Psoas muscle (tissue), 8 donors: ENCODE measurements around the gene FMNL2. TPM values are rescaled to one million over a fixed set of nuclear protein-coding genes. Genes with fewer than 3 reads are reported as not detected.

Experiments
- ATAC-seq, 4 donors: fragments of 200-7000 bp; cut with Tn5 transposase; one replicate each; pipeline ENCODE4 v1.9.1; 2020; ENCODE audit warnings: moderate library complexity in 3 of 4, mild to moderate bottlenecking in 2 of 4
- DNase-seq, 2 donors: peaks; one replicate each; pipeline ENCODE4 v3.0.0-alpha.2; 2020
- H3K27ac ChIP-seq: fragments of 200-600 bp; one replicate; pipeline ENCODE4 v1.8.0; 2022
- H3K27me3 ChIP-seq, 3 donors: fragments of 200-600 bp in 1 of 3; one replicate each; pipeline versions ENCODE4 v1.6.1 to v1.8.0; 2013 to 2022; ENCODE audit warnings: low read length in 2 of 3, mild to moderate bottlenecking in 2 of 3, moderate library complexity in 1 of 3; ENCODE audit not compliant: insufficient read depth in 3 of 3
- H3K36me3 ChIP-seq, 2 donors: fragments of 200-600 bp in 1 of 2; one replicate each; pipeline versions ENCODE4 v1.6.1 to v1.8.0; 2013 to 2022; ENCODE audit warnings: low read depth in 1 of 2, mild to moderate bottlenecking in 1 of 2, moderate library complexity in 1 of 2; ENCODE audit not compliant: insufficient read depth in 1 of 2
- H3K4me1 ChIP-seq: fragments of 200-600 bp; one replicate; pipeline ENCODE4 v1.8.0; 2022
- H3K4me3 ChIP-seq: fragments of 200-600 bp; one replicate; pipeline ENCODE4 v1.8.0; 2022; ENCODE audit warnings: mild to moderate bottlenecking
- H3K9me3 ChIP-seq: fragments of 200-600 bp; one replicate; pipeline ENCODE4 v1.8.0; 2022
- CTCF ChIP-seq: fragments of 200-600 bp; IDR thresholded peaks from one replicate; pipeline ENCODE4 v1.8.0; 2022; ENCODE audit warnings: antibody characterized with exemption
- WGBS, 3 donors: extraction: QIAGEN DNeasy Blood & Tissue Kit; methylation state at CpG; one replicate each; pipeline versions ENCODE4 v1.1.6 to v1.1.7; 2013; 5-methylcytosine and 5-hydroxymethylcytosine counted together
- intact Hi-C, 2 donors: fragments of 100-400 bp; cut with DNase I; formaldehyde crosslinking; loops; one replicate each; pipeline versions ENCODE4 v1.11.0 to v1.14.2; 2022
- polyA plus RNA-seq, 3 donors: library from polyadenylated mRNA; stranded (reverse); fragments of 200-250 nt; gene quantifications; one replicate each; pipeline ENCODE4 v1.2.3, GENCODE V29; 2013
- total RNA-seq, 4 donors: library from RNA; stranded (reverse); fragmentation: NEBNext Ultra II Directional in 2 of 4; extraction: Animal tissue kit (Norgen Biotek cat#: 25700) in 2 of 4; gene quantifications; one replicate each; pipeline versions ENCODE4 v1.2.1 to v1.2.4, GENCODE V29; 2021 to 2023
- donor health status: healthy with polysubstance abuse.
- donor health status: DM: no; HTN: no; CAD: no; lungs with moderate emphysema.
- donor health status: Bipolar disorder and iron deficiency.
- donor health status: healthy.
- donor health status: DM: yes; HTN: yes; CAD: no.
- donor health status: DM: no; HTN: no; CAD: no.
- donor health status: DM: no; HTN: no; CAD: no.
- donor health status: DM: yes; HTN: yes; CAD: no.

Gene FMNL2
- total and polyA plus RNA-seq, 7 donors, result 6.6 to 18.2 (median 11.0) TPM

GRCh38 chr2:152459091-152459490 is 124.1 kb downstream of the FMNL2 start:
- H3K4me3 ChIP-seq, result no peak overlapping the region
- H3K4me1 ChIP-seq, result peaks cover 22% of the 10 kb centered on the region
- no peak overlapping the region for H3K27ac ChIP-seq
- 88 to 97% (median 95%) methylated on average over 2 of the region's 2 CpGs for WGBS, 3 donors
- intact Hi-C loops, result no loop called here
- no peaks in the 10 kb centered on the region for H3K9me3 ChIP-seq
- TF ChIP-seq CTCF, result no peak
- no peaks in the 10 kb centered on the region for H3K27me3 ChIP-seq
- no peaks in the 10 kb centered on the region for H3K36me3 ChIP-seq
- ATAC-seq (no peak), DNase-seq (no peak)

GRCh38 chr2:152460567-152460966 is 125.6 kb downstream of the FMNL2 start:
- 92 to 98% (median 95%) methylated on average over 6 of the region's 6 CpGs for WGBS, 3 donors
- Histone ChIP-seq H3K4me3 (no peak overlapping the region), H3K4me1 (peaks cover 37% of the 10 kb centered on the region), H3K9me3 (no peaks in the 10 kb centered on the region), H3K27ac (no peak overlapping the region), H3K36me3 (no peaks in the 10 kb centered on the region), H3K27me3 (no peaks in the 10 kb centered on the region)
- no peak for TF ChIP-seq CTCF
- DNase-seq (no peak), ATAC-seq (no peak)
- intact Hi-C loops, result no loop called here

- no peak for TF ChIP-seq CTCF
- Histone ChIP-seq H3K27ac (no peak overlapping the region), H3K27me3 (no peaks in the 10 kb centered on the region), H3K4me1 (peaks cover 52% of the 10 kb centered on the region), H3K36me3 (no peaks in the 10 kb centered on the region), H3K4me3 (no peak overlapping the region), H3K9me3 (no peaks in the 10 kb centered on the region)
- no peak for DNase-seq
- 92 to 94% (median 92%) methylated on average over 3 of the region's 3 CpGs for WGBS, 3 donors
- no peak for ATAC-seq
- intact Hi-C loops, result no loop called here
Observed at GRCh38 chr2:152462120-152462519, 127.1 kb downstream of the FMNL2 start.

GRCh38 chr2:152462779-152463178 is 127.8 kb downstream of the FMNL2 start:
- no peaks in the 10 kb centered on the region for H3K36me3 ChIP-seq
- no peak for ATAC-seq
- intact Hi-C loops, result no loop called here

More at GRCh38 chr2:152462779-152463178, 127.8 kb downstream of the FMNL2 start:
- Histone ChIP-seq H3K4me1 (peaks cover 59% of the 10 kb centered on the region), H3K27me3 (no peaks in the 10 kb centered on the region), H3K9me3 (no peaks in the 10 kb centered on the region), H3K27ac (no peak overlapping the region), H3K4me3 (no peak overlapping the region)
- no peak for DNase-seq
- no peak for TF ChIP-seq CTCF
- WGBS, 3 donors, result 25 to 38% (median 34%) methylated on average over 5 of the region's 5 CpGs
